Ovary (tissue), 9 donors: ENCODE measurements around the gene SLC30A9. TPM values are rescaled to one million over a fixed set of nuclear protein-coding genes. Genes with fewer than 3 reads are reported as not detected.

Experiments used
- DNase-seq, 5 donors: peaks; one replicate each; pipeline ENCODE4 v3.0.0-alpha.2; 2019 to 2020
- H3K27ac ChIP-seq, 2 donors: fragments of 200-600 bp; one replicate each; pipeline versions ENCODE4 v1.5.1 to v1.8.0; 2019 to 2022
- H3K27me3 ChIP-seq: fragments of 200-600 bp; one replicate; pipeline ENCODE4 v1.8.0; 2022
- H3K36me3 ChIP-seq: fragments of 200-600 bp; sonication (generic); one replicate; pipeline ENCODE4 v1.5.1; 2019
- H3K4me1 ChIP-seq: one replicate; pipeline ENCODE4 v1.8.1; 2013; ENCODE audit warnings: mild to moderate bottlenecking, moderate library complexity; ENCODE audit not compliant: insufficient read depth
- H3K4me3 ChIP-seq: fragments of 200-600 bp; sonication (generic); one replicate; pipeline ENCODE4 v1.5.1; 2017
- H3K9me3 ChIP-seq, 2 donors: fragments of 200-600 bp in 1 of 2; sonication (generic) in 1 of 2; one replicate each; pipeline versions ENCODE4 v1.5.1 to v1.8.1; 2013 to 2019; ENCODE audit warnings: mild to moderate bottlenecking in 1 of 2, moderate library complexity in 1 of 2
- CTCF ChIP-seq, 3 donors: fragments of 450-650 bp in 2 of 3; fragments of 200-600 bp in 1 of 3; IDR thresholded peaks; one replicate each; pipeline versions ENCODE4 v1.5.1 to v1.8.0; 2016 to 2022; ENCODE audit warnings: antibody characterized with exemption in 3 of 3, mild to moderate bottlenecking in 1 of 3
- EP300 ChIP-seq: sonication (generic); formaldehyde crosslinking; IDR thresholded peaks from one replicate; pipeline ENCODE4 v1.6.1; 2017; ENCODE audit warnings: antibody characterized with exemption
- POLR2A ChIP-seq: fragments of 450-650 bp; IDR thresholded peaks from one replicate; pipeline ENCODE4 v1.6.1; 2017; ENCODE audit warnings: antibody characterized with exemption, mild to moderate bottlenecking, moderate library complexity
- WGBS, 3 donors: extraction: QIAGEN DNeasy Blood & Tissue Kit in 1 of 3; methylation state at CpG; one replicate each; pipeline versions ENCODE4 v1.1.5 to v1.1.7; 2013 to 2017; 5-methylcytosine and 5-hydroxymethylcytosine counted together
- intact Hi-C, 4 donors: fragments of 100-400 bp; cut with DNase I; formaldehyde crosslinking; loops; one replicate each; pipeline versions ENCODE4 v1.11.0 to v1.15.1; 2022 to 2023
- polyA plus RNA-seq, 2 donors: library from polyadenylated mRNA; stranded (reverse); fragments of 200-250 nt in 1 of 2; fragments of 350-450 nt in 1 of 2; fragmentation: Illumina TruSeq in 1 of 2; extraction: RNeasy Lipid Tissue Mini Kit (QIAGEN cat#74804) in 1 of 2; gene quantifications; one replicate each; pipeline ENCODE4 v1.2.3, GENCODE V29; 2013 to 2014
- total RNA-seq, 7 donors: library from RNA; depleted of rRNA in 2 of 7; stranded (reverse); fragments of >200 nt in 2 of 7; fragmentation: NEBNext Ultra II Directional in 3 of 7; extraction: Animal tissue kit (Norgen Biotek cat#: 25700) in 3 of 7; gene quantifications; one replicate each; pipeline versions ENCODE4 v1.1.0 to v1.2.4, GENCODE V29; 2016 to 2023
- donor health status: DM: no; HTN: no; CAD: no; lungs with moderate emphysema.
- donor health status: DM: no; HTN: no; CAD: no.
- donor health status: Bipolar disorder and iron deficiency.
- donor health status: DM: yes; HTN: yes; CAD: no.
- donor health status: DM: no; HTN: no; CAD: no.
- donor health status: DM: yes; HTN: yes; CAD: no.

Gene SLC30A9
- total and polyA plus RNA-seq, 9 donors, result 21.2 to 49.8 (median 43.7) TPM

GRCh38 chr4:41969671-41970070 lies 20.7 kb upstream of the SLC30A9 start:
- intact Hi-C loops, result no loop called here
- H3K9me3 ChIP-seq, result no peaks in the 10 kb centered on the region

GRCh38 chr4:41975341-41975740 lies 15.0 kb upstream of the SLC30A9 start:
- Histone ChIP-seq H3K27me3 (no peaks in the 10 kb centered on the region), H3K4me1 (no peaks in the 10 kb centered on the region), H3K36me3 (no peaks in the 10 kb centered on the region), H3K27ac (no peak overlapping the region), H3K9me3 (no peaks in the 10 kb centered on the region), H3K4me3 (no peak overlapping the region)
- no peak for DNase-seq
- 86 to 96% (median 89%) methylated on average over 1 of the region's 1 CpG for WGBS, 3 donors
- TF ChIP-seq EP300 (no peak), POLR2A (no peak)
- intact Hi-C loops, result no loop called here

More at GRCh38 chr4:41969671-41970070, 20.7 kb upstream of the SLC30A9 start:
- Histone ChIP-seq H3K4me1 (no peaks in the 10 kb centered on the region), H3K36me3 (no peaks in the 10 kb centered on the region), H3K27me3 (no peaks in the 10 kb centered on the region), H3K27ac (no peak overlapping the region), H3K4me3 (no peak overlapping the region)
- no peak for TF ChIP-seq POLR2A
- no peak for TF ChIP-seq EP300
- no peak for TF ChIP-seq CTCF (IDR thresholded peaks at IDR 0.05)
- DNase-seq, result no peak

- no peaks in the 10 kb centered on the region for H3K36me3 ChIP-seq
- no peak overlapping the region for H3K4me3 ChIP-seq
- no peaks in the 10 kb centered on the region for H3K27me3 ChIP-seq
- H3K27ac ChIP-seq, result no peak overlapping the region
- intact Hi-C loops, result no loop called here
- no peaks in the 10 kb centered on the region for H3K4me1 ChIP-seq
- no peak for DNase-seq
- 8 to 45% (median 16%) methylated on average over 1 of the region's 1 CpG for WGBS, 3 donors
- no peaks in the 10 kb centered on the region for H3K9me3 ChIP-seq
- TF ChIP-seq POLR2A, result no peak
These were observed 13.4 kb upstream of the SLC30A9 start for GRCh38 chr4:41976775-41977516.

- H3K9me3 ChIP-seq, result no peaks in the 10 kb centered on the region
- no peaks in the 10 kb centered on the region for H3K4me1 ChIP-seq
- WGBS, 3 donors, result 36 to 45% (median 43%) methylated on average over 3 of the region's 3 CpGs
- TF ChIP-seq EP300, result no peak
- TF ChIP-seq POLR2A, result no peak
- TF ChIP-seq CTCF (IDR thresholded peaks at IDR 0.05), result no peak
- H3K36me3 ChIP-seq, result no peaks in the 10 kb centered on the region
- H3K27ac ChIP-seq, result no peak overlapping the region
- no peak for DNase-seq
- H3K27me3 ChIP-seq, result no peaks in the 10 kb centered on the region
- H3K4me3 ChIP-seq, result no peak overlapping the region
- intact Hi-C loops, result no loop called here
These were observed 12.6 kb upstream of the SLC30A9 start for GRCh38 chr4:41977709-41978108.

- intact Hi-C loops, result no loop called here
These were observed 8.9 kb upstream of the SLC30A9 start, which contains the start of gene DCAF4L1 for GRCh38 chr4:41981456-41981855. Gene DCAF4L1 (plus strand): TSS chr4:41981756. CDS start chr4:41981793, 37 bp downstream.

More at GRCh38 chr4:41981456-41981855, 8.9 kb upstream of the SLC30A9 start, which contains the start of gene DCAF4L1:
- TF ChIP-seq CTCF (IDR thresholded peaks at IDR 0.05) (no peak), EP300 (no peak), POLR2A (no peak)
- Histone ChIP-seq H3K4me3 (no peak within 1 kb of the TSS), H3K27ac (no peak within 1 kb of the TSS), H3K27me3 (no peaks in the 10 kb centered on the region), H3K4me1 (no peaks in the 10 kb centered on the region), H3K9me3 (no peaks in the 10 kb centered on the region), H3K36me3 (no peaks in the 10 kb centered on the region)
- DNase-seq, result no peak
- 89 to 94% (median 91%) methylated on average over 12 of the region's 12 CpGs for WGBS, 3 donors
